COLO829 (cell line): Measurements from ENCODE around the gene SERTAD1.

ENCODE experiments used
- DNase-seq: peaks from one replicate; pipeline ENCODE4 v3.0.0; 2012; ENCODE audit warnings: low spot score

Gene SERTAD1

DNA sequence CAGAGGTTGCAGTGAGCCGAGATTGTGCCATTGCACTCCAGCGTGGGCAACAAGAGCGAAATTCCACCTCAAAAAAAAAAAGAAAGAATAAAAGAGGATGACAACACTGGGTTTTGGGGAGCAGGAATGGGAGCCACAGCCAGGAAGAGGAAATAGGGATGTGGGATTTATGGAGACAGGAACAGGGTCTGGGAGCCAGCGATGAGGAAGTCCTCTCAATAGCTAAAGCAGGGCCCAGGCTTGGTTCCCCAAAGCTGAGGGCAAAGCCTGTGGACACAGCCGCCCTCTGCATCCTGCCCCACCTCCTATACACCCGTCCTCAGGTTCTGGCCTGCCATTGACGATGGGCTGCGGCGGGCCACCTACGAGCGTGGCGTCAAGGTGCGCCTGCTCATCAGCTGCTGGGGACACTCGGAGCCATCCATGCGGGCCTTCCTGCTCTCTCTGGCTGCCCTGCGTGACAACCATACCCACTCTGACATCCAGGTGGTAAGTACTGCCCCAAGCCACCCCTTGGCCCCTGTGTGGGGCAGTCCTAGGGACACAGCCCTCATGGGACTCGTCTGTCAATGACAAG lies 49.4 kb downstream of the SERTAD1 start:
- DNase-seq: no peak

DNA sequence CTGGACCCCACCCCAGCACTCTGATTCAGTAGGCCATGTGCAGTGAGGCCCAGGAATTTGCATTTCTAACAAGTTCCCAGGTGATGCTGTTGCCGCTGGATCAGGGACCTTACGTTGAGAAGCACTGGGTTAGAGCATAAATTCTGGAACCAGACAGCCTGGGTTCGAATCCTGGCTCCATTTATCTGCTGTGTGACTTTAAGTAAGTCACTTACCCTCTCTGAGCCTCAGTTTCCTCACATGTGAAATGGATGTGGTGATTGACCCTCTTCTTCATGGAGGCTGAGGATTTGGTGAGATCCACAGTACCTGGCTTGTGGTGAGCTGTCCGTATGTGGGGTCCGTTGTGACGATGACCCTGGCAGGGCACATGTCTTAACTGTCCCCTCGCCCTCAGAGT lies 51.7 kb downstream of the SERTAD1 start:
- DNase-seq: no peak

DNA sequence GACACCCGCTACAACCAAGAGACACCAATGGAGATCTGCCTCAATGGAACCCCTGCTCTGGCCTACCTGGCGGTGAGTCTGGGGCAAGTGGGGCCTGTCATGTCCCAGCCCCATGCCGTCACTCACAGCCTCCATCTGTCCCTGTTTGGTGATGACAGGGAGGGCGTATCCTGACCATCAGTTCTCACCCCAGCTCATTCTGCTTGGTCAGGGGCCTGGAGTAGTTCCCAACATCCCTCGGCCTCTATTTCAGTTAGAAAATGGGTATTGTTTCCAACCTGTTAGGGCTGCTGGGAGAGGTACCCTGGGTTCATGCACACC lies 54.0 kb downstream of the SERTAD1 start:
- no peak for DNase-seq
